GM19023 (cell line): ENCODE data around the gene NPAS2.
A peak's percentile ranks its signal among the peaks of the same experiment; 100 is the strongest.

Experiments
- ATAC-seq: cut with Tn5 transposase; IDR thresholded peaks from one replicate; pipeline ENCODE4 v1.9.1; 2021; ENCODE audit warnings: mild to moderate bottlenecking, moderate library complexity; ENCODE audit not compliant: unreplicated experiment

NPAS2 gene

DNA sequence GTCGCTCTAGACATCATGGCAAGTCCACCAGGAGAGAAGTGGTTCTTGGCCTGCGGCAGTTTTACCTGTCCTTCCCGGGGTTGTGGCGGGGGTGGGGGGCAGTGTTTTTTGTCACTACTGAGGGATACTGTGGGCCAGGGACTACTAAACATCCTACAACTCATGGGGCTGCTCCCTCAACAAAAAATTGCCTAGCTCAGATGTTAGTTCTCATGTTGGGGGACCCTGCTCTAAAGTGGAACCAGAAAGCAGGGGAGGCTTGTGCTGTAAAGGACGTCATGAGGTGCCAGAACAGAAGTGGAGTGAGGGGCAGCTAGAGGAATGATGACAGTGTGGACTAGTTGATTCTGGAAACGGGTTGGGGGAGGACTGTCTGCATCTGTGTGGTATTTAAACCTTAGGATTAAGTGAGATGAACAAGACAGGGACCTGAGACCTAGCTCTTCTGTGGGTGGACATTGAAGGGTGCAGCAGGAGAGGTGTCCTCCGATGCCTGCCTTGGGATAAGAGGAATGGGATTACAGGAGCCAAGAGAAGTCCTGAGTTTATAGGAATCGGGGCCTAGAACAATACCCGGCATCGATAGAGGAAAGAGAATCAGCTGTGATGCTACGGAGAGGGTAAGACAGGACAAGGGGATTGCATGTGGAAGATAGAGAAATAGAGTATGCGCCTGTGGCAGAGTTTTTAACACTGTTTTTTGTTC is 184.8 kb downstream of the NPAS2 start:
- no peak for ATAC-seq

DNA sequence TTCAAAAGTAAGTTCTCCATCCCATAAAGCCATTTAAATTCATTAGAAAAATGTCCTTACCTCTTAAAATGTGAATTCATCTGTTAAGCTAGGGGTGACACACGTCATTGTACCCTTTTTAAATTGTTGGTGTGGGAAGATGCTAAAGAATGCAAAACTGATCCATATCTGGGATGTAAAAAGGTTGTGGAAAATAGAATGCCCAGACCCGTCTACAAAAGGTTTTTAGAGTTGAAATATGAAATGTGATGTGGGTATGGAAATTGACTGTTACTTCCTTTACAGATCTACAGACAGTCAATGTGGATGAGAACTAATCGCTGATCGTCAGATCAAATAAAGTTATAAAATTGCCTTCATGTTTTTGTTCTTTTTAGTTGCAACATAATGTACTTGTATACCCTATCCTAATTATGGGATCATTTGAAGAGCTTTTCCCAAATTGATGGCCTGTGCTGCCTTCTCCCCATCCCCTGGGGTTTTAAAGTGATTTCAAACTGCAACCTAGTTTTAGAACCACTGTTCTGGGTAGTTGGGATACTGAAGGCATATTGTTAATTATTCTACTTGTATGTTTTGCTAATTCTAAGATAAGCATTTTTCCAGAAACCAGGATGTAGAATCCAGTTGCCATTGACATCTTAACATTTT is 186.3 kb downstream of the NPAS2 start:
- no peak for ATAC-seq

- no peak for ATAC-seq
Measured at GRCh38 chr2:101007415-101008345, 187.7 kb downstream of the NPAS2 start.

GRCh38 chr2:101011152-101011551 is 191.2 kb downstream of the NPAS2 start:
- ATAC-seq = no peak

DNA sequence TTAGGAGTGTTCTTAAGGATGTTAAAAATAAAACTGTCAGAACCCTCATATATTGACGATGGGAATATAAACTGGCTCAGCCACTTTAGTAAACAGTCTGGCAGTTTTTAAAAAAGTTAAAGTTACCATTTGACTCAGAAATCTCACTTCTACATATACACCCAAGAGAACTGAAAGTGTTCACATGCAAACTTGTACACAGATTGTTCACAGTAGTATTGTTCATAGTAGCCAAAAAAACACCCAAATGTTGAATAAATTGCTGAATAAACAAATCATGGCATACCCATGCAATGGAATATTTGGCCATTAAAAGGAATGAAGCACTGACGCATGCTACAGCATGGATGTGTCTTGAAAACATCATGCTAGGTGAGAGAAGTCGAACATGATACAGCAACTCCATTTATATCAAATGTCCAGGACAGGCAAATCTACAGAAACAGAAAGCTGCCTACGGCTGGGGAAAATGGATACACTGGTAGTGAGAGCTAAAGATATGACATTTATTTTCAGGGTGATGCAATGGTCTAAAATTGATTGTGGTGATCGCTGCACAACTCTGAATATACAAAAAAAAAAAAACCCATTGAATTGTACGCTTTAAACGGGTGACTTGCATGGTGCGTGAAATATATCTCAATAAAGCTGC is 192.2 kb downstream of the NPAS2 start:
- ATAC-seq = peak; percentile 81

DNA sequence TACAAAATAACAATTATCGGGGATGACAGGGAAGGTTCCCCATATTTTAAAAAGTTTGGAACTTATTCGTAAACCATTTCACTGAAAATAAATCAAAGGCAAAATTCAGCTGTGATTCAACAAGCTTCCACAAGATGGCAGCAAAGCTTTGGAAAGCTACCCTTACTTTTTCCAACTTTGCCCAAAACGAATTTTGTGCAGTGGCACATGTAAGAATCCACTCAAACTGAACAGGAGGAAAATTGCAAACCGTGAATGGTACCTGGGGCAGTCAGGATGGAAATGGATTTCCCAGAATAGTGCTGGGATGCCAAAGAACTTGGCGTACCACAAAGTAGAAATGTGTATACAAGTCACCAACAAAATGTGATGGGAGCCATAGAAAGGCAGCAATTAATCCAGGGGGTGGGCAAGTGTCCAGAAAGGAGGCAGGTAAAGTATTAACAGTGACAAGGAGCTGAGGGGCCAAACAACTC is 192.8 kb downstream of the NPAS2 start:
- no peak for ATAC-seq

DNA sequence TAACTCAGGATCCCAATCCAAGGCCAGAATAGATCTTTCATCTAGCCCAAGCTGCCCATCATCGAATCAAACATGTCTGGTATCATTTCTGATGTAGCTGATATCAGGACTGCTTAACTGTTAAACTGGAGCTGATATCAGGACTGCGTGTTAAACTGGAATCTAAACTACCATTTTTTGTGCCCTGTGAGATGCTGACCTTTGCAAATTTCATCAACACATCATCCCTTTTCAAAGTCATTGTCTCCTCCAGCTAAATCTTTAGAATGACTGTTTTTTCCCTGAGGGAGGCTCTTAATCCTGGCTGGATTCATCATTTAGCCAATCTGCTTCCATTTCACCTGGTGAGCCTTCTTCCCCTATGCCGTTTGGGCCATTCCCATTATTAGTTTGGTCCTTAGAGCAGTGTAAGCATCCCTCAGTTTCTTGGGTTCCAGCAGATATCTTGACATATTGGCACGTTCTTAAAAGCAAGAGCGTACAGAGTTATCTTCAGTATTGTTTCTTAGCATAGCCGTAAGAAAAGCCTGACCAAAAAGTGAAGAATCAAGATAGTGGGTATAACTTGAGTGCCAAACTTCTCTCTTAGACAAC is 194.4 kb downstream of the NPAS2 start:
- ATAC-seq = no peak

- ATAC-seq = no peak
Measured at GRCh38 chr2:101017371-101017770, 197.4 kb downstream of the NPAS2 start.

GRCh38 chr2:101018934-101019333 is 199.0 kb downstream of the NPAS2 start:
- no peak for ATAC-seq

GRCh38 chr2:101022221-101022620 is 202.3 kb downstream of the NPAS2 start:
- ATAC-seq = no peak

GRCh38 chr2:101023327-101024107 is 203.6 kb downstream of the NPAS2 start:
- no peak for ATAC-seq

GRCh38 chr2:101025561-101025960 is 205.6 kb downstream of the NPAS2 start:
- no peak for ATAC-seq

GRCh38 chr2:101026253-101026701 is 206.3 kb downstream of the NPAS2 start:
- no peak for ATAC-seq

GRCh38 chr2:101026923-101027469 is 207.1 kb downstream of the NPAS2 start:
- ATAC-seq = no peak

DNA sequence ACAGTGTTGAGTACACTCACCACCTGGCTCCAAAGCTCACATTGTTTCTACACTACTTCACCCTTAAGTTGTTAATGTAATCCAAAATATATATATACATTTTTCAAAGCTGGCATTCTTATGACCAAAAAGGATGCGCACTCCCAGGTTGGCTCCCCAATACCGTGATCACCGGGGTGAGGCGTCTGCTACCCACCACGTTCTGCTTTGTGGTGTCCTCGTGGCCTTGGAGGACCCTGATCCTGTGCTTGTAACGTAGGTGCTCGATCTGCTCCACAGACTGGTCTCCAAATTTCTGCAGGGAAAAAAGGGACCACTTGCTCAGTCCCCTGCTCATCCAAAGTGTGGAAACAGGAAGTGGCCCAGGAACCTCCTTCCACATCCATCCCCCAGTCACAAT is 207.9 kb downstream of the NPAS2 start:
- ATAC-seq = no peak

- no peak for ATAC-seq
Measured at GRCh38 chr2:101030866-101031554, 211.1 kb downstream of the NPAS2 start.

DNA sequence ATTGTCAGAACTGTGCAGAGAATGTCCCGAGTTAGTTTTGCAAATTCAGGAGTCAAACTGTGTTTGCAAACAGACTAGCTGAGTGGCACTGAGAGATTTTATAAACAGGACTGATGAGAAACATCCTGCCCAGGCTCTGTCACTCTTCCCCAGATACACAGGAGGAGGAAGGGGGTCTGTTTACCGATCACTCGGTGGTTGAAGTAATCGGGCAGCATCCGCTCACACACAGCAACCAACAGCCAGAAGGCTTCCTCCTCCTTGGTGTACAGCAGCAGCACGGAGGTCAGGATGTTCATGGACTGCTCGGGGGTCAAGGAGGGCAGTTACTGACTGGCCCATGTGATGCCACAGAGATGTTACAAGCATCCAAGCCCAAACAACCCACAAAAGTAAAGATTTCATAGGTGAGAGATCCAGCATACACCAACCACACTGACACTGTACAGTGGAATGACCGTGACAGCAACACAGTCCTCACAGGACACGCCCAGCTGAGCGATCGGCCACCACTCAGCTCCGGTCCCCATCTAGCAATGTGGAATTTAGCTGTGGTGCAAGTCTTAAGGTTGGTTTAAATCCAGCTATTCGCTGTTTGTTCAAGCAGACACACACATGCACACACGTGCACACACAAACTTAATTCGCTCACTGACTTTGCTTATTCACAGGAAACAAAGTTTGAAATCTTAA is 212.3 kb downstream of the NPAS2 start:
- ATAC-seq = no peak

- ATAC-seq = no peak
Measured at GRCh38 chr2:101036562-101036961, 216.6 kb downstream of the NPAS2 start.
